ENCODE data around the gene PSMD7.
A peak's percentile ranks its signal among the peaks of the same experiment; 100 is the strongest.

Gene PSMD7

DNA sequence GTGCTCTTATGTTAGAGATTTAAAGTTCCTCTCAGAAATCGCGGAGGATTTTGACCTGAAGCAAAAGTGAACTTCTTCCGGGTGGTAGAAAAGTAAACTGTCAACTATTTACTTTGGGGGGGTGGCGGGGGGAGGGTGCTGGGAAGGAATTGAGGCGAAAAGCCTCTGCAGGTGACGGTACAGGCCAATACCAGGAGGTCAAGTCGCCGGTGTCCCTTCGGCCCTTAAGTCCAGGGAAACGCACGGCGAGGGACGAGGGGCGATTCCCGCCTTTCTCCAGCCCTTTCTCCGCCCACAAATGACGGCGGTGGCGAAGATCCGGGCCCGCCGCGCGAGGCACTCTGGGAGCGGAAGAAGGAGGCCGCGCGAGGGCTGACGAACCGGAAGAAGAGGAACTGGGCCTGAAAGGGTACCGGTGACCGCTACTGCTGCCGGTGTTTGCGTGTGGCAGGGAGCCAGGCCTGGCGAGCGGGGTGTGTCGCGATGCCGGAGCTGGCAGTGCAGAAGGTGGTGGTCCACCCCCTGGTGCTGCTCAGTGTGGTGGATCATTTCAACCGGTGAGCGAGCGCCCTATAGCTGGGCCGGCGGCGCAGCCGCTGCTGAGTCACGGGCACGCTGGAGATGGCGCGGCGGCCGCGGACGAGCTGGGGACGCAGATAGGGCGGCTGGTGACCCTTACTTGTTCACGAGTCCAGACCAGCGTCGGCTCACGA lies at the start of gene PSMD7:
PSMD7 (plus strand) TSS at position 383 of the 713 bp plus-strand sequence; CDS start at position 484, 101 bp downstream.
- DNase-seq (ENCODE audit: low read depth): peak; percentile 79

DNA sequence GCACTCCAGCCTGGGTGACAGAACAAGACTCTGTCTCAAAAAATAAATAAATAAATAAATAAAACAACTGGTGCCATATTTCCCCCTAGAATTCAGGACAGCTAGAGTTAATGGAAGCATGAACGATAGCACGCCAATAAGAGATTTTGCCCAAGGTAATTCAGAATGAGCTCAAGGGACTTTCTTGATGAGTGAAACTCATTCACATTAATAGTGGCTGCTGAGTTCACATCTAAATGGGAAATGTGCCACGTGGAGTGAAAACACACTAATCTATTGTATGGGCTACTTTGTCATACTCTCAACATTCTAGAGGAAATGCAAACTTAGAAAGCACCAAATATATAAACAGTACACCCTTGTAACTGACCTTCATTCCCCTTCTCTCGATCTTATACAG lies 47.4 kb upstream of the PSMD7 start:
- no peak for DNase-seq (ENCODE audit: low read depth)

DNA sequence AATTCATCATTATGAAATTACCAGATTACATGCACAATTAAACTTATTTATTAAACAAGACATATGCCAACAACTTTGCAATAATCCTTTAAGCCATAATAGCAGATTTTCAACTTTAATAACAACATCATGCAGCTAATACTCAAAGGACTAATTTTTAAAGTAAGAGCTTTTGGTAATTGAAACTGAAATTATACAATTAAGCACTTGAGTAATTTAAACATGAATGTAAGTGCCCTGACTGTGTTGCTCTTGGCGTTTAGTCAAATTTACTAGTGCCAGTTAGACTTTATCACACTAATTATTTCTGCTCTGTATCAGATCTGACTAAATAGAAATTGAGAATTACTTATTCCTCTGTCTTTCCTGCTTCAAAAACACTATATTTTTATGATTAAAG lies 46.8 kb upstream of the PSMD7 start:
- DNase-seq (ENCODE audit: low read depth): no peak

DNA sequence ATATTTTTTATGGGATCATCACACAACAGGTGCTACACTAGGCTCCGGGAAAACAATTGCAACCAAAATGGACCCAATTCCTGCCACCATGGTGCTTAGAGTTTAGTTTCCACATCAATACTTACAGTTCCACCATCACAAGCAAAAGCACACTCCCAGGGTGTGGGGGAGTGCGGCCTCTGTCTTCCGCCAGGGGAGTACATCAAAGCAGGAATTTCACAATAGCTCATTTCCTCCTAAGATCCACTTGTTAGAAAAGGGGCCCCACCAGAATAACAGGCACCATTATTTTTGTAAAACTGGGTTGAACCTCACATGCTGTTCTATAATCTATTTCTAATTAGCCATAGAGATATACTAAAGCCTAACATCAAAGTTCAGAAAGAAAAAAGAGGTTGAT lies 44.3 kb upstream of the PSMD7 start:
- no peak for DNase-seq (ENCODE audit: low read depth)

DNA sequence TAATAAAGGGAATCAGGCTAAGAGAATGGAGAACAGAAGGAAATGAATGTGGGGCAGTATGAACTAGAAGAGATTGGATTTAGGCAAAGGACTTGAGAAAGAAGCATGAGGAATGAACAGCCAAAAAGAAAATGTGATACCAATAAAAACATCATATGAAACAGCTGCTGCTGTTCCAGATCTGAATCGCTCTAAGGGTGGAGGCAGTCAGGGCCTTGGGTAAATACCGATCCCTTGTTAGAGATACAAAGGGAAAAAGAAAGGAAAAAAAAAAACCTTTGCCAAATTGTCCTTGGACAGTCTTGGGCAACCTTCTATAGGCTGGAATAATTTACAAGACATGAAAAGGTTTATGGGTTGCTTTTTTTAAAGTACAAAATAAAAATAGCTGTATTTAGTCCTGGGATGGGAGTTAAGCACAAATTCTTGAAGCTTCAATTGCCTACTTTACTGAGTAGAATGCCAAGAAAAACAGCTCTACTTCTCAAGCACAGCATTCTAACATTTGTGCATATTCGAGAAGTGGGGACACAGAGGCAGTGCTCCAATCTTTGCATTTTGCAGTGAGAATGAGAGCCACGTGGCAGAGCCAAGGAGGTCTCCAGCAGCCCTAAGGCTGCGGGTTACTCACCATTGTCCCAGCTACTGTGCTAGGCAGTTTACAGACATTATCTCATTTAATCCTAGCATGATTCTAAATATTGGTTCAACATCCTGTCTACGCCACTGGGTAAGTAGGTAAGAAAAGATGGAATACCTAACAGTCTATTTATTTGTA lies 43.3 kb upstream of the PSMD7 start:
- no peak for DNase-seq (ENCODE audit: low read depth)

DNA sequence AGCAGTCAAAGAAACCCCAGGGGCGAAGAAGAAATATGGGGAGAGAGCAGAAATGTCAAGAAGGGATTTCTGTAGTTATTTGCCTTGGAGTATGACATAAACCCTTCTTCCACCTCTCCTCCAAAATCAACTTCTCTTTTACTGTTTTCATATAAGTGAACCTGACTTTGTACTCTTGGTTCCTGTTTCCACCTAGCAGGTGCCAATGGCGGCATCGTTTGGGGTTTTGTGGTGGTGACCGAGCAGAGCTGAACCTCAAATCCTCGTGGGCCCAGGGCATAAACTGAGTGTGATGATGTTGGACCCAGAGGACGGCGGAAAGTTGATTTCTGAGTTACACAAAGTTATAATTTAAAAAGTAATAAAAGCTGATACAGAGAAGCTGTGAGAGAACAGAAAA lies 39.6 kb upstream of the PSMD7 start:
- no peak for DNase-seq (ENCODE audit: low read depth)

DNA sequence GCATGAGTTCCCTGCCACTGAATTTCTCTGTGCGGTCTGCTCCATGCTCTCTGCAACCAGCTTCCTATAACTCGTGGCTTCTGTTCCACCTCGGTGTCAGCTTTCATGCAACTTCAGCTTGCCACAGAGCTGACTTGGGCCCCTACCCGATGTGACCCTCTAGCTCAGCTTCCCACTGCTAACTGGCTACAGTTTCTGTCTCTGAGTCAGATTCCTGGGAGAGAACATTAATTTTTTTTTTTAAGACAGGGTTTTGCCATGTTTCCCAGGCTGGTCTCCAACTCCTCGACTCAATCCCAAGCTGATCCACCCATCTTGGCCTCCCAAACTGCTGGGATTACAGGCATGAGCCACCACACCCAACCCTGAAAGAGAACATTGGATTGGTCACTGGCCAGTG lies 35.5 kb upstream of the PSMD7 start:
- DNase-seq (ENCODE audit: low read depth): no peak

DNA sequence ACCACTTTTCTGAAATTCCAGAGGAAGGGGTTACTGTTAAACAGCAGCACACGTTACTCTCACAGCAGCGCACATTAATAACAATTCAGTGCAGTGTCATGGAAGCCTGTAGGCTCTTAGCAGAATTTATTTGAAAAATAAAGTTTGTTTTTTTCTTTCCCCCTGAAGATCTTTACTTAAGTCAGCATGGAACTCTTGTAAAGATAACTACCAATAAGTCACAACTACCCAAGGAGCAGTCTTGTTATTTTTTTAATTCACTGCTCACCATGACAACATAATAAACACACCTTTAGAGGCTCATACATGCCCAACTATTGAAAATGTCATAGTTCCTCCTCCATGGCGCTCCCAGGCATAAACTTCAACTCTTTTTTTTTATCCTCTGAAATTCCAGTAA lies 31.8 kb upstream of the PSMD7 start:
- no peak for DNase-seq (ENCODE audit: low read depth)

DNA sequence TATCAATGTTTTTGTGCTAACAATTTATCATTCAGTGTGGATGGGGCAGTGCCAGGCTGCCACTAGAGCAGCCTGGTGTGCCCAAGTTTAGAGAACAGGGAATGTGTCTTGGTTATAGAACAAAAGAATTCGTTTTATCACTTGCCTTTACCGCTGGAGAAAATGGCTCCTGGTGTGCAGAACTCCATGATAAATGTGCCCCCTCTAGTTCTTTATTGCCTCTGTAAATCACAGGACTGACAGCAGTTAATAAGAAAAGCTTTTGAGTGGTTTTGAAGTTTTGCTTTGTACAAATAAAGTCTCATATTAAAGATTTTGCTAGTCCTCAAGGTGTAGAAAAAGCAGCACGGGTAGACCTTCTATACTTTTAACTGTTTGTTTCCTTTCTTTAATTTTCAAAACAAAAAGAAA lies 28.2 kb upstream of the PSMD7 start:
- DNase-seq (ENCODE audit: low read depth): no peak

DNA sequence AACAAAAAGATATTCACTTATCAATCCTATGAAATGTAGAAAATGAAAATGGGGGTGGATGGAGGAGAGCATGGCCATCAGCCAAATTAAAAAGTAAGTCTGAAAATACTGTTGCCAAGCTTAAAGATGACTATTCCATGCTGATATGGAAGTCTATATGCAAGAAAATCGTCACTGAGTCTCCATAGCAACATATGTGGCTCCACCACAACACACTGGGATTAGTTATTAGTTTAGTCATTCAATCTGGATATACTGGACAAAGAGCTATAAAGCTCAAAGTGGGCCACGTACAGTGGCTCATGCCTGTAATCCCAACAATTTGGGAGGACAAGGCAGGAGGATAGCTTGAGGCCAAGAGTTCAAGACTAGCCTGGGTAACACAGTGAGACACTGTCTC lies 24.7 kb upstream of the PSMD7 start:
- DNase-seq (ENCODE audit: low read depth): no peak

DNA sequence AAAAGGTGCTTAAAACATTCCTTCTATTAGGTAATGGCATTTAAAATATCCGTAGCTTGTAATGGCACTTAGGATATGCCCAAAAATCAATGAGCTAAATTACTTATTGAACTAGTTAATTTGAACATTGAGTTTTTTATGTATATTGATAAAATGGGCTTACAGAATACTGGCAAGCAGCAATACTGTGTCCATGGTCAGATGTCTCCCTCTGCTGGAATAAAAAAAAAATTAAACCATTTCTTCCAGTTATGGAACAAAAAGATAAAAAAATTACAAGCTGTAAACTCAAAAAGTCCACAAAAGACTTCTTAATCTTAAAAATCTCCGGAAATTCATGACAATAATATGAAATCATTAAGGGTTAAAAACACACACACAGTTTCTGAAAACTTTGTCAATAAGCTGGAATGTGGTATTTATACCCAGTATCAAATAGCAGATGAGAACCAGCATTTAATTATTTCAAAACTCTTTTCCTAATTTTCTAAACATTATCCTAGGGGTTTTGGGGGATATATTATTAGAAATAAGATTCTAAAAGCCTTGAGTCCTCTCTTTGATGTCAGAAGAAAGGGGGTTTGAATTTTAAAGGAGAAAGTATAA lies 21.5 kb upstream of the PSMD7 start:
- DNase-seq (ENCODE audit: low read depth): no peak

DNA sequence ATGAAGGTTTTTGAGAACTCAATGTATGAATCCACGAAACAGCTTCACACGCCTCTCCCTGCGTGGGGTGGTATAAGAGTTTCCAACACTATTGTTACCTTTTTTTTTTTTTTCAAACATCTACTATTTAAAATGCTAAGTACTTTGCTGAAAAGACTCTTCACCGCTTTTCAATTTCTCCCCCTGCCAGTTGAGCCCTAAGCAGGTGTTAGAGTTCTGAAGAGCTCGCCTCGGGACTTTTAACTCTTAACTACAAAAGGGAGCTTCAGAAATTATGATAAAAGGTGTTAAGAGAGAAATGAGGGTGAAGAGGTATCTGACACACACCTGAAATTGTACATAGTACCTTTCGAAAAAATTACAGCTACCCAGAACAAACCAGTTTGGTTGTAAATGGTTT lies 20.9 kb upstream of the PSMD7 start:
- no peak for DNase-seq (ENCODE audit: low read depth)

DNA sequence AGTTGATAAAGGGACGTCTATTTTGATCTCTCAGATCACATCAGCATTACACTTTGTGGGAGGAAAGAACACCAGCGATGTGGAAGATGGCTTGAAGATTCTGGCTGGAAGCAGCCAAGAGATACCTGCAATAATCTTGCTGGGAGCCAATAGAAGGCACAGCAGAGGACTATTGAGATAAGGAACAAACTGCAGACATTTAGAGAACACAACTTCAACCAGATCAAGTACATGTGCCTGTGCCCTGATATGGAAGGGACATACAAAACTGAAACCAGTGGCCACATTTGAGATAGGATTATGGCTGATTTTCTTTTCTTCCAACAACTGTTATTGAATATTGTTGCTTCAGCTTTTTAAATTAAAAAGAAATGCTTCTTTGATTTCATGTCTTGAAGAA lies 18.6 kb upstream of the PSMD7 start:
- no peak for DNase-seq (ENCODE audit: low read depth)

DNA sequence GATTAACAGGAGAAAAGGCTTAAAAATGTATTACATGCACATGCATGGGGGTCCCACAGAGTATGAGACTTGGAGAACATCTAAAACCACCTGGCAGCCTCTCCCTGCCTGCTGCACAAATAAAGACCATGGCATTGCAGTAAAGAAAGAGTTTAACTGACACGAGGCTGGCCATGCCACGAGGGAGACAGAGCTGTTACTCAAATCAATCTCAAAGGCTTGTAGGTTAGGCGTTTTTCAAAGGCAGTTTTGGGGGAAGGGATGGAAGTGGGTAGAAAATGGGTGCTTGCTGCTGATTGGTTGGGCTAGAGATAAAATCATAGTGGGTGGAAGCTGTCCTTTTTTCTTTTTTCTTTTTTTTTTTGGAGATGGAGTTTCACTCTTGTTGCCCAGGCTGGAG lies 17.3 kb upstream of the PSMD7 start:
- DNase-seq (ENCODE audit: low read depth): no peak

DNA sequence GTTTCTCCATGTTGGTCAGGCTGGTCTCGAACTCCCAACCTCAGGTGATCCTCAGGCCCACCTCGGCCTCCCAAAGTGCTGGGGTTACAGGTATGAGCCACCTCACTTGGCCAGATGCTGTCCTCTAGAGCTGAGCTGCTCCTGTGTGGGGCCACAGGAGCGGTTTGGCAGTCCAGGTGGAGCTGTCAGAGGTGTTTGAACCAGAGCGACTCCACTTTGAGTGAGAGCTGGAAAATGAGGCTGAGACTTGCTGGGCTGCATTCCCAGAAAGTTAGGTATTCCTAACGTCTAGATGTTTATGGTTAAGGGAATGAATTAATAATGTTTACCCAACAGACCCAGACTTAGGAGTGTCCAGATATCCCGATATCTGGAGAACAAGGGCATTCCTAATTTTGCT lies 16.8 kb upstream of the PSMD7 start:
- DNase-seq (ENCODE audit: low read depth): no peak

DNA sequence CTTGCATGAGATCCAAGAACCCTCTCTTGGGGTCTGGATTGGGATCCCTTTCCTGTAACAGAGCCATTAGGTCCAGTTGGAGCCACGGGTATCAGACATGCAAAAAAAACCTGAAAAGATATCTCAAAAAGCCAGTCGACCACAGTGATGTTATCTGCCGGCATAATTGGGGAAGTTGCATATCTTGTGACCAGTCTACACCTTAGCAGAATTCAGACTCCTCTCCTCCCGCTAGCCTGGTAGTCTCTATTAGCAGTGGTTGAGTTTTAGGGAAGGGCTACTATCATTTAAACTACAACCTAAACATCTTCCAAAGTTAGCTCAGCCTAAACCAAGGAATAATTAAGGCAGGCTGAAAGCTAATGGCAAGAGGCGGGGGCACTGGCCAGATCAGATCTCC lies 16.2 kb upstream of the PSMD7 start:
- no peak for DNase-seq (ENCODE audit: low read depth)

DNA sequence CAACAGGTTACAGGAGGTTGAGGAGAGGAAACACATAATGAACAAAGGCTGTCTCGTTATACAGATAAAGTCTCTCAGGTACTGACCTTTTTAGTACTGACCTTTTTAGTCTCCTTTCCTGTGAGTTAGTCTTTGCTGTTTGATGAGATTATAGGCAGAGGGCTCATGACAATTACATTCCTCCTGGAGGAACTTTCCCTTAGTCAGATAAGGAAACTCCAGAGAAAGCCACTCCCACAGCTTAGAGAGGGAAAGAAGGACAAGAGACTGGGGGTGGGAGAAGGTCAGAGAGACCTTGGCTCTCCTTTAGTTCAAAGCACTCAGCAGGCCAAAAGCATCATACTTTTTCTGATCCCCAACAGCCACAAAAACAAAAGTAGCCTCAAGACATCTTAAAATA lies 15.3 kb upstream of the PSMD7 start:
- no peak for DNase-seq (ENCODE audit: low read depth)

DNA sequence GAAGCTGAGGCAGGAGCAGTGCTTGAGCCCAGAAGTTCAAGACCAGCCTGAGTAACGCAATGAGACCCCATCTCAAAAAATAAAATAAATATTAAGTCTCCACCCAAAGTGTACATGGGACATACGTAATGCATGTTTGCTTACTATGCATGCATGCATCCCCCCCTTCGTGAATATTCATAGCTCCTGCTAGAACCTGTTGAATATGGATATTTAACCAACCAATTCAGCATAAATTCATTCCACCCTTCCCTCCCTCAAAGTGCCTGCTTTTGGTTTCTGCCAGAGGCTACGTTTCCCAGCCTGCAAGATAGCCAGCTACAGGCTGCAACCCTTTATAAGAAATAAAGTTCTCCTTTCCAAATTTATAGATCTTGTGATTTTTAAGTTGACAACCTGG lies 12.9 kb upstream of the PSMD7 start:
- no peak for DNase-seq (ENCODE audit: low read depth)

DNA sequence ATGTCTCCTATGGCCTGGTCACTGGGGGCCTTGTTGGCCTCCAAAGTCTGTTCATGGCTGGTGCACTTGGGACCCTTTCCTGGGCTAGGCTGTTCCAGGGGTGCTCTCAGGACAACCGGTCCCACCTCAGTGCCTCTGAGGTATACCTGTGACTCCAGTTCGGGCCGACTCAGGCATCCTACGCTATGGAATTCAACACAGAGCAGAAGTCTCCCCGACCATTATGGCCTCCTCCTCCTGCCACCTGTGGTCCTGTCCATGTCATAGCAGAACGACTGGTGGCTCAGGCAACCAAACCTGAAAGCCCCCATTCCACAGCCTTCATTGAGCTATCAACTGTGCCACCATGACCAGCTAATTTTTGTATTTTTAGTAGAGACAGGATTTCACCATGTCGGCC lies 8.5 kb upstream of the PSMD7 start:
- DNase-seq (ENCODE audit: low read depth): no peak

DNA sequence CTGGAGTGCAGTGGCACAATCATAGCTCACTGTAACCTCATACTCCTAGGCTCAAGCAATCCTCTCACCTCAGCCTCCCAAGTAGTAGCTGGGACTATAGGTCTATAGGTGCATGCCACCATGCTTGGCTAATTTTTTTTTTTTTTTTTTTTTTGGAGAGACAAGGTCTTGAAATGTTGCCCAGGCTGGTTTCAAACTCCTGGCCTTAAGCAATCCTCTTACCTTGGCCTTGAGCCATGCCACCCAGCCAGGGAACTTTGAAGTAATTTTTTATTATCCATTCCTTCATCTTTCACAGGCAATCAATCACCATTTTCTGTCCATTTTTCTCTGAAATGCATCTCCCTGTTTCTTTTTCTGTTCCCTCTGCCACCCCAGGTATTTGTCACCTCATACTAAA lies 6.3 kb upstream of the PSMD7 start:
- no peak for DNase-seq (ENCODE audit: low read depth)

DNA sequence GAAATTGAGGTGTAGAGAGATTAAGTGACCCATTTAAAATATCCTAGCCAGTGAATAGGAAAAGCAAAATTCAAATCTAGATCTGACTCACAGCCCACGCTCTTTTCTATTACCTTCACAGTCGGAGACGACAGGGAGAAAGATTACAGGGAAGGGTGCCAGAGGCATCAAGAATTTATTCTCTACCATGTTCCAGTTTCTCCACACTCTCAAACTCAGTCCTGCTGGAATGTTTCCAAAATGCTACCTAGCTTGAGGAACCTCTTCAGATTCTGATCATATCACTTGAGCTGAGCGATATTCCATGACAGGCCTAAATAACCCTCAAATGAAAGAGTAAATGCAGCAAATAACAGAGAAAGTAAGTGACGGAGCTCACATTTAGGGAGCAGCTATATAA lies 5.4 kb upstream of the PSMD7 start:
- no peak for DNase-seq (ENCODE audit: low read depth)

DNA sequence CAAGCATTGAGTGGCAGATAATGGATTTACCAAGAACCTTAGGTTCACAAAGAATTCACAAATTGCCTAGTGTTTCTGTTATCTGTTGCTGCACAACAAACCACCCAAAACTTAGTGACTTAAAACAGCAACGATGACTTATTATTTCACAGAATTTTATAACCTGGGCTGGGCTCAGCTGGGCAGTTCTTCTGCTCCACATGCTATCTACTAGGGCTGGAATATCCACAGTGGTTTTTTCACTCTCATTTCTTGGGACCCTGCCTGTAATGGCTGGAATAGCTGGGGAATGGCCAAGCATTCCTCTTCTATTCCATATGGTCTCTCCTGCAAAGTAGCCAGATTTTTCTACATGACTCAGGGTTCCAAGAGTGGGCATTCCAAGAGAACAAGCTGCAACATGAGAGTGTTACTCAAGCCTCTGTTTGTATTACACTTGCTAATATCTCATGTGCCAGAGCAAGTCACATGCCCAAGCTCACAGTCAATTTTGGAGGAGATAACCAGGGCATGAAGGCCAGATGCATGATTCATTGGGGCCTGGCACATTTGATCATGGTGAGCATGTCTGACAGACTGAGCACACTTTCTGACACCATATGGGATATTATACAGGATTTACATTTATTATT lies 4.9 kb upstream of the PSMD7 start:
- DNase-seq (ENCODE audit: low read depth): no peak

DNA sequence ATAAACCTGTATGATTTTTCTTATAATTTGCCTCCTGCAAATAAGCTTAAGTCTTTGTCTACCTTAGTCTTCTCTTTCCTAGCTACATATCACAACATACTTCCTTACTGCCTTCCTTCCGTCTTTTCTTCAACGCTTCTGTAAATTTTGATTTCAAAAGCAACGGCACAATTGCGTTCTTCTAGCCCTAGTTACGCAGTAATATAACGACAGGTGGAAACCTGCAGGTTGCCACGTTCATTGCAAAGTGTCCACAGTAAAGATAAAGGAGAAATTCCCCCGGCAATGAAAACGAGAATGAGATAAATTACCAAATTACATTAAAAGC lies 546 bp upstream of the PSMD7 start:
- DNase-seq (ENCODE audit: low read depth): no peak

All from activated T-cell treated with anti-CD3 and anti-CD28 coated beads for 1 hour (primary cell).